ENCODE measurements around the gene CAMKMT.

GRCh38 chr2:44687686-44688455 is 326.1 kb downstream of the CAMKMT start:
- TF ChIP-seq SUZ12 (IDR thresholded peaks at IDR 0.05; ENCODE audit: extremely low read depth, insufficient read depth, insufficient read length), result no peak
- no peak for TF ChIP-seq ZNF274 (IDR thresholded peaks at IDR 0.05; ENCODE audit: low read depth, low read length)
- TF ChIP-seq YY1 (IDR thresholded peaks at IDR 0.05; ENCODE audit: insufficient read depth, insufficient read length), result no peak

All from NT2/D1 (cell line).